ENCODE data around the gene SORCS2. TPM values are rescaled to one million over a fixed set of nuclear protein-coding genes. Genes with fewer than 3 reads are reported as not detected.

SORCS2 gene
- total RNA-seq, 1 donor from 2014 or later, result 5.2 TPM

DNA sequence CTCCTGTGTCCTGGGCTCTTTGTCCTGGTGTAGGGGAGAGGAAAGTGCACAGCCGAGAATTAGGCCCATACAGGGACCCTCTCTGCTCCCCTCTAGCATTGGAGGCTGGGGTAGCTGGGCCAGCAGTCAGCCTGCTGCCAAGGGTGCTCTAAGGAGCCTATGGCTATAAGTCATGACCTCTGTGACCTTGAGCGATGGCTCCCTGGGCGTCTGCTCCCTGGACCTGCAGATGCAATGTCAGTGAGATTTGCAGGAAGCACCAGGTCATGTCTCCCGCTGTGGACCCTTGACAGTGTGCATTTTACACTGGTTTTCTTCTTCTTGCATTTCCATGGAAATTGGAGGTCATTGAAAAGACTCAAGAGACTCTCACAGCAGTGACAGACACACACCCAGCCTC lies 476.5 kb downstream of the SORCS2 start:
- no peak overlapping the region for H3K27ac ChIP-seq
- no peaks in the 10 kb centered on the region for H4K20me1 ChIP-seq (ENCODE audit: low read depth)
- Mint-ChIP-seq H3K9me3 (no peaks in the 10 kb centered on the region), H3K36me3 (no peaks in the 10 kb centered on the region), H3K4me3 (no peak overlapping the region), H3K4me1 (peaks cover 10% of the 10 kb centered on the region), H3K27ac (no peak overlapping the region), H3K27me3 (ENCODE audit: insufficient read depth, low read depth) (peaks cover 5% of the 10 kb centered on the region)
- no peak for TF ChIP-seq EZH2 (IDR thresholded peaks at IDR 0.05)
- TF ChIP-seq, protein P1, sequence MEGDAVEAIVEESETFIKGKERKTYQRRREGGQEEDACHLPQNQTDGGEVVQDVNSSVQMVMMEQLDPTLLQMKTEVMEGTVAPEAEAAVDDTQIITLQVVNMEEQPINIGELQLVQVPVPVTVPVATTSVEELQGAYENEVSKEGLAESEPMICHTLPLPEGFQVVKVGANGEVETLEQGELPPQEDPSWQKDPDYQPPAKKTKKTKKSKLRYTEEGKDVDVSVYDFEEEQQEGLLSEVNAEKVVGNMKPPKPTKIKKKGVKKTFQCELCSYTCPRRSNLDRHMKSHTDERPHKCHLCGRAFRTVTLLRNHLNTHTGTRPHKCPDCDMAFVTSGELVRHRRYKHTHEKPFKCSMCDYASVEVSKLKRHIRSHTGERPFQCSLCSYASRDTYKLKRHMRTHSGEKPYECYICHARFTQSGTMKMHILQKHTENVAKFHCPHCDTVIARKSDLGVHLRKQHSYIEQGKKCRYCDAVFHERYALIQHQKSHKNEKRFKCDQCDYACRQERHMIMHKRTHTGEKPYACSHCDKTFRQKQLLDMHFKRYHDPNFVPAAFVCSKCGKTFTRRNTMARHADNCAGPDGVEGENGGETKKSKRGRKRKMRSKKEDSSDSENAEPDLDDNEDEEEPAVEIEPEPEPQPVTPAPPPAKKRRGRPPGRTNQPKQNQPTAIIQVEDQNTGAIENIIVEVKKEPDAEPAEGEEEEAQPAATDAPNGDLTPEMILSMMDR (IDR thresholded peaks at IDR 0.05), result no peak
- no peak for TF ChIP-seq EZH2phosphoT487 (IDR thresholded peaks at IDR 0.05)
- no peaks in the 10 kb centered on the region for H3F3A ChIP-seq (ENCODE audit: low read depth)
- no peaks in the 10 kb centered on the region for H3K36me3 ChIP-seq
- H3K79me2 ChIP-seq (ENCODE audit: low read depth), result no peaks in the 10 kb centered on the region
- no peaks in the 10 kb centered on the region for H3K27me3 ChIP-seq
- DNase-seq (ENCODE audit: low spot score), result no peak
- no peak overlapping the region for H3K4me2 ChIP-seq
- H3K4me3 ChIP-seq, result no peak overlapping the region
- no peaks in the 10 kb centered on the region for H3K4me1 ChIP-seq
- H3K9ac ChIP-seq, result no peak overlapping the region
- H2AFZ ChIP-seq (replicated peaks), result no peak overlapping the region
- H3K9me3 ChIP-seq (ENCODE audit: low read depth), result peaks cover 5% of the 10 kb centered on the region

DNA sequence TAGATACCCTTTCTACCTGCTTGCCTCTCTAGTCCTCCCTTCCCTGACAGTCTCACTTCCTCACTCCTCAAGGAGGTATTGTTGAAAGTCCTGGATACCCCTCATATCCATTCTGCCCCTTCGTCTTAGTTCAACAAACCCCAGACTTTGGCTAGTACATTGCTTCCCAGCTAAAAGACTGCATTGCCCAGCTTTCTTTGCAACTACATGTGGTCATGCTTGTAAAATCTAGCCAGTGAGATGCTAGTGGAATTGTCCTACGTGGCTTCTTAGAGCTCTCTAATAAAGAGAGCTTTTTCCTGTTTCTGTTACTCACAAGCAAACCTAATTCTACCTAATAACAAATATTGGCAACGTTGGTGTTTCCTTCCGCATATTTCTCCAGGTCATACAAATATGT lies 480.3 kb downstream of the SORCS2 start:
- Histone ChIP-seq H3K9me3 (ENCODE audit: low read depth) (peaks cover 5% of the 10 kb centered on the region), H2AFZ (replicated peaks) (no peak overlapping the region), H3K4me1 (no peaks in the 10 kb centered on the region), H3K4me2 (no peak overlapping the region), H3K36me3 (no peaks in the 10 kb centered on the region), H3K27me3 (no peaks in the 10 kb centered on the region), H4K20me1 (ENCODE audit: low read depth) (no peaks in the 10 kb centered on the region), H3K79me2 (ENCODE audit: low read depth) (no peaks in the 10 kb centered on the region), H3K4me3 (no peak overlapping the region), H3K9ac (no peak overlapping the region), H3F3A (ENCODE audit: low read depth) (no peaks in the 10 kb centered on the region), H3K27ac (no peak overlapping the region)
- DNase-seq (ENCODE audit: low spot score), result no peak
- TF ChIP-seq EZH2phosphoT487 (IDR thresholded peaks at IDR 0.05) (no peak), EZH2 (IDR thresholded peaks at IDR 0.05) (no peak)
- TF ChIP-seq, protein P1 (IDR thresholded peaks at IDR 0.05), result no peak
- Mint-ChIP-seq H3K36me3 (no peaks in the 10 kb centered on the region), H3K27ac (no peak overlapping the region), H3K27me3 (ENCODE audit: insufficient read depth, low read depth) (peaks cover 5% of the 10 kb centered on the region), H3K9me3 (no peaks in the 10 kb centered on the region), H3K4me1 (peaks cover 16% of the 10 kb centered on the region), H3K4me3 (no peak overlapping the region)

DNA sequence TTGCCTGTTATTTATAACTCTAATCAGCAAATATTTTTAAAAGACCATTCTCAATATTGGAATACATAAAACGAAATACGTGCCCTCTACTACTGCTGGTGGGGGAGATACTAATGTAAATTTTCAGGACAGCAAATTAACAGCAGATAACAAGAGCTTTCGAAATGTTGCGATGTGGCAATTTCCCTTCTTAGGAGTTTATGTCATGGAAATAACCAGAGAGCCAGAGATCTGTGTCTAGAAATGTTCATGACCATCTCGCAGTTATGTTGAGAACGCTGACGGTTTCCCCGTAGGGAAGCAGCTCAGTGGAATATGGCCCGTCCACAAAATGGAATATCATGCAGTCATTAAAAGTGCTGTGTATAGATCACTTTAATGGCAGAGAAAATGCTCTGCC lies 480.8 kb downstream of the SORCS2 start:
- DNase-seq (ENCODE audit: low spot score), result no peak
- H3K4me1 Mint-ChIP-seq, result peaks cover 14% of the 10 kb centered on the region
- no peak overlapping the region for H3K27ac ChIP-seq
- H3K9ac ChIP-seq, result no peak overlapping the region
- H3K27me3 ChIP-seq, result no peaks in the 10 kb centered on the region
- H3K4me3 Mint-ChIP-seq, result no peak overlapping the region
- H3K4me2 ChIP-seq, result no peak overlapping the region
- H4K20me1 ChIP-seq (ENCODE audit: low read depth), result no peaks in the 10 kb centered on the region
- no peak overlapping the region for H2AFZ ChIP-seq (replicated peaks)
- no peak overlapping the region for H3K4me3 ChIP-seq
- peaks cover 5% of the 10 kb centered on the region for H3K9me3 ChIP-seq (ENCODE audit: low read depth)
- no peaks in the 10 kb centered on the region for H3K36me3 Mint-ChIP-seq
- no peaks in the 10 kb centered on the region for H3K9me3 Mint-ChIP-seq
- peaks cover 5% of the 10 kb centered on the region for H3K27me3 Mint-ChIP-seq (ENCODE audit: insufficient read depth, low read depth)
- H3K79me2 ChIP-seq (ENCODE audit: low read depth), result no peaks in the 10 kb centered on the region
- TF ChIP-seq EZH2phosphoT487 (IDR thresholded peaks at IDR 0.05), result no peak
- no peak for TF ChIP-seq EZH2 (IDR thresholded peaks at IDR 0.05)
- TF ChIP-seq, protein P1 (IDR thresholded peaks at IDR 0.05), result no peak
- H3F3A ChIP-seq (ENCODE audit: low read depth), result no peaks in the 10 kb centered on the region
- no peaks in the 10 kb centered on the region for H3K4me1 ChIP-seq
- no peak overlapping the region for H3K27ac Mint-ChIP-seq
- H3K36me3 ChIP-seq, result no peaks in the 10 kb centered on the region

All from neural progenitor cell (in vitro differentiated cells).